A673 (cell line): ENCODE data around the gene CAST. TPM values are rescaled to one million over a fixed set of nuclear protein-coding genes. Genes with fewer than 3 reads are reported as not detected.

Source experiments
- BruUV-seq: library from RNA; stranded (reverse); fragments of 400-500 nt; replicated peaks from 2 replicates; lab custom pipeline; 2021; lab: Mats Ljungman, UMichigan
- CTCF ChIA-PET: fragments of 300-600 bp; sonication (Branson Sonifier 250); formaldehyde crosslinking; loops from one replicate; lab custom pipeline; 2022; ENCODE audit warnings: antibody characterized with exemption; lab: Charles Lee
- POLR2A ChIA-PET: fragments of 300-600 bp; sonication (Branson Sonifier 250); formaldehyde crosslinking; loops from one replicate; lab custom pipeline; 2022; ENCODE audit warnings: antibody characterized with exemption; ENCODE audit not compliant: low non-redundant PET; lab: Charles Lee
- DNase-seq: peaks from one replicate; pipeline ENCODE4 v3.0.0-alpha.2; 2015; ENCODE audit warnings: low spot score
- H3K27ac ChIP-seq: fragments of 200-600 bp; sonication (generic); 2 replicates; pipeline ENCODE4 v1.5.1; 2016; ENCODE audit warnings: mixed run types, low read depth, mild to moderate bottlenecking, mixed read lengths, antibody characterized with exemption, low read length; ENCODE audit not compliant: poor library complexity, severe bottlenecking
- H3K27me3 ChIP-seq: fragments of 200-600 bp; sonication (generic); replicated peaks from 2 replicates; pipeline ENCODE4 v1.6.1; 2017; ENCODE audit warnings: mixed run types, low read depth, mild to moderate bottlenecking, mixed read lengths, antibody characterized with exemption, low read length; ENCODE audit not compliant: insufficient read depth, poor library complexity
- H3K36me3 ChIP-seq: fragments of 200-600 bp; sonication (generic); 2 replicates; pipeline ENCODE4 v1.6.1; 2016; ENCODE audit warnings: mixed run types, mild to moderate bottlenecking, mixed read lengths, antibody characterized with exemption, low read length; ENCODE audit not compliant: insufficient read depth, poor library complexity, severe bottlenecking
- H3K4me1 ChIP-seq: fragments of 200-600 bp; sonication (generic); 2 replicates; pipeline ENCODE4 v1.6.1; 2017; ENCODE audit warnings: mixed run types, mild to moderate bottlenecking, mixed read lengths, antibody characterized with exemption, low read length; ENCODE audit not compliant: insufficient read depth, poor library complexity, severe bottlenecking
- H3K4me3 ChIP-seq: fragments of 200-600 bp; sonication (generic); 2 replicates; pipeline ENCODE4 v1.5.1; 2016; ENCODE audit warnings: low read depth, mixed run types, mild to moderate bottlenecking, mixed read lengths, low read length; ENCODE audit not compliant: poor library complexity, severe bottlenecking
- H3K9me3 ChIP-seq: fragments of 200-600 bp; sonication (generic); 2 replicates; pipeline ENCODE4 v1.6.1; 2016; ENCODE audit warnings: mixed run types, low read depth, mild to moderate bottlenecking, mixed read lengths, antibody characterized with exemption, low read length; ENCODE audit not compliant: poor library complexity, severe bottlenecking
- EZH2 ChIP-seq: fragments of 200-600 bp; sonication (generic); IDR thresholded peaks from 2 replicates; pipeline ENCODE4 v1.6.1; 2017; ENCODE audit warnings: borderline replicate concordance, low read depth, mild to moderate bottlenecking, mixed read lengths, antibody characterized with exemption, low read length; ENCODE audit not compliant: poor library complexity, severe bottlenecking
- intact Hi-C: fragments of 100-400 bp; cut with micrococcal nuclease; formaldehyde crosslinking; loops from one replicate; pipeline ENCODE4 v1.10.0; 2022; ENCODE audit not compliant: unreplicated experiment
- total RNA-seq: library from RNA; stranded (reverse); gene quantifications from 2 replicates; pipeline ENCODE4 v1.2.3, GENCODE V29; 2021
- TF ChIP-seq, protein P1 (sequence below): fragments of 300-800, 200-600 bp; sonication (generic); conservative IDR thresholded peaks from 2 replicates; pipeline ENCODE4 v1.5.1; 2017; ENCODE audit warnings: low read depth, mild to moderate bottlenecking, antibody characterized with exemption, low read length, moderate library complexity, mixed read lengths

The CAST gene
- total RNA-seq, 1 experiment from 2014 or later: 66.8 TPM

DNA sequence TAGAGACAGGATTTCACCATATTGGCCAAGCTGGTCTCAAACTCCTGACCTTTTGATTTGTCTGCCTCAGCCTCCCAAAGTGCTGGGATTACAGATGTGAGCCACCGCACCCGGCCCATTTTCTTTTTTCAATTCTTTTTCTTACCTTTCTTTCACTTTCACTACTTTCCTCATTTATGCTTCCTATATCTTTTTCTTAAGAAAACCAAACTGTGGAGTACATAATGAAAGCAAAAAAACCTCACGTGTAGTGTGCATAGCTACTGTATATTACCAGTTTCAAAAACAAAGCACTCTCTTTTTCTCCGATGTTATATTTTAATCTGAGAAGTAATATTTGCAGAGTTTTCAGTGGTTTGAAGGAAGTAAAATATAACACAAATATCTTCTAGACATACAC is 8.0 kb upstream of the CAST start:
- ChIA-PET CTCF (no interaction called here), POLR2A (interaction anchor here (0.6 kb wide), 1 partner anchor 70 kb away, joined by 3 read pairs; no protein-coding TSS in a partner anchor)
- H3K27me3 ChIP-seq: no peaks in the 10 kb centered on the region
- DNase-seq: no peak
- H3K27ac ChIP-seq: no peak overlapping the region
- no peaks in the 10 kb centered on the region for H3K36me3 ChIP-seq
- peaks cover 10% of the 10 kb centered on the region for H3K4me1 ChIP-seq
- intact Hi-C loops: no loop called here
- BruUV-seq: no TSS peak
- no peaks in the 10 kb centered on the region for H3K9me3 ChIP-seq
- TF ChIP-seq, protein P1, sequence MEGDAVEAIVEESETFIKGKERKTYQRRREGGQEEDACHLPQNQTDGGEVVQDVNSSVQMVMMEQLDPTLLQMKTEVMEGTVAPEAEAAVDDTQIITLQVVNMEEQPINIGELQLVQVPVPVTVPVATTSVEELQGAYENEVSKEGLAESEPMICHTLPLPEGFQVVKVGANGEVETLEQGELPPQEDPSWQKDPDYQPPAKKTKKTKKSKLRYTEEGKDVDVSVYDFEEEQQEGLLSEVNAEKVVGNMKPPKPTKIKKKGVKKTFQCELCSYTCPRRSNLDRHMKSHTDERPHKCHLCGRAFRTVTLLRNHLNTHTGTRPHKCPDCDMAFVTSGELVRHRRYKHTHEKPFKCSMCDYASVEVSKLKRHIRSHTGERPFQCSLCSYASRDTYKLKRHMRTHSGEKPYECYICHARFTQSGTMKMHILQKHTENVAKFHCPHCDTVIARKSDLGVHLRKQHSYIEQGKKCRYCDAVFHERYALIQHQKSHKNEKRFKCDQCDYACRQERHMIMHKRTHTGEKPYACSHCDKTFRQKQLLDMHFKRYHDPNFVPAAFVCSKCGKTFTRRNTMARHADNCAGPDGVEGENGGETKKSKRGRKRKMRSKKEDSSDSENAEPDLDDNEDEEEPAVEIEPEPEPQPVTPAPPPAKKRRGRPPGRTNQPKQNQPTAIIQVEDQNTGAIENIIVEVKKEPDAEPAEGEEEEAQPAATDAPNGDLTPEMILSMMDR: no peak
- no peak for TF ChIP-seq EZH2
- no peak overlapping the region for H3K4me3 ChIP-seq

DNA sequence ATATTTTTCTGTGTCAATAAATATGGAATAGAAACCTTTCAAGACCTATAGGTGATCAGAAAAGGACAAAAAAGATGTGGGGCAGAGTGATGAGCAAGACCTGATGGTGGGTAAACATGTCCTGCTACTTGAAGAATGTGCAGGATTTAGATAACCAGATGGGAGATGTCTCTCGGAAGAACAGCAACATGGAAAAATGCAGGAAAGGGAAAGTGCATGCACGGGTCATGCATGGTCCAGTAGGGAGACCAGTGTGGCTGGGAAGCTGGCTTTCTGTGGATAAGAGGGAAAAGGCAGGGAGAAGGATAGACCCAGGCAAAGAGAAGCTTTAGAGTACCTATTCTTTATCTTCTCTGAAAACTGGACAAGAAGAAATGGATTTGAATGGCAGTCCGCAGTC is 7.1 kb upstream of the CAST start:
- no peaks in the 10 kb centered on the region for H3K27me3 ChIP-seq
- peaks cover 2% of the 10 kb centered on the region for H3K4me1 ChIP-seq
- no peak for DNase-seq
- H3K27ac ChIP-seq: no peak overlapping the region
- POLR2A ChIA-PET: no interaction called here
- no peaks in the 10 kb centered on the region for H3K36me3 ChIP-seq
- BruUV-seq: no TSS peak
- TF ChIP-seq, protein P1: no peak
- no peak for TF ChIP-seq EZH2
- H3K9me3 ChIP-seq: no peaks in the 10 kb centered on the region
- intact Hi-C loops: no loop called here
- H3K4me3 ChIP-seq: no peak overlapping the region
- CTCF ChIA-PET: no interaction called here

DNA sequence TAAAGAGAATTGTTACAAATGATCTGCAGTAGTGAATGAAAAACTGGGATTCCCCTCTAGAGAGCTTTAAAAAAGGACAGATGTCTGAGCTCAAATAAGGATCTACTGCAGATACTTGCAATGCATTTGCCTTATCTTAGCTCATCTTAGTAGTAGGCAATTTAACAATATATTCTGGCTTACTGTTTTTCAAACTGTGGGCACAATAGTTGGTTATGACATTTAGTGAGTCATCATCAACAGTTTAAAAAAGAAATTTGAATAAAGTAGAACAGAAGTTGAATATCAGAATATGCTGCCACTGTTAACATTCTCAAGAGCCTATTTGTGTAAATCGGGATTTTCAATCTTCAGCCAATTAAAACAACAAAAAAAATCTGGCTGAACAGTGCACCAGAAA is 6.7 kb upstream of the CAST start:
- no peak overlapping the region for H3K27ac ChIP-seq
- no peak overlapping the region for H3K4me3 ChIP-seq
- ChIA-PET CTCF (no interaction called here), POLR2A (no interaction called here)
- H3K36me3 ChIP-seq: no peaks in the 10 kb centered on the region
- H3K9me3 ChIP-seq: no peaks in the 10 kb centered on the region
- H3K27me3 ChIP-seq: no peaks in the 10 kb centered on the region
- no peak for DNase-seq
- no peaks in the 10 kb centered on the region for H3K4me1 ChIP-seq
- BruUV-seq: no TSS peak
- TF ChIP-seq, protein P1: no peak
- TF ChIP-seq EZH2: no peak
- intact Hi-C loops: no loop called here
